ENCODE data around the gene MAPK9. TPM values are rescaled to one million over a fixed set of nuclear protein-coding genes. Genes with fewer than 3 reads are reported as not detected.

The MAPK9 gene
- total and polyA plus RNA-seq, 7 donors, result 20.5 to 45.7 (median 39.5) TPM

GRCh38 chr5:180233729-180234128 lies 58.2 kb downstream of the MAPK9 start:
- intact Hi-C loops (cut with DNase I), result no loop called here
- no peaks in the 10 kb centered on the region for H3K4me1 ChIP-seq
- no peak overlapping the region for H3K4me3 ChIP-seq
- TF ChIP-seq POLR2AphosphoS5 (IDR thresholded peaks at IDR 0.05) (no peak), POLR2A (IDR thresholded peaks at IDR 0.05) (no peak), EP300 (IDR thresholded peaks at IDR 0.05) (no peak)
- TF ChIP-seq, protein P1, sequence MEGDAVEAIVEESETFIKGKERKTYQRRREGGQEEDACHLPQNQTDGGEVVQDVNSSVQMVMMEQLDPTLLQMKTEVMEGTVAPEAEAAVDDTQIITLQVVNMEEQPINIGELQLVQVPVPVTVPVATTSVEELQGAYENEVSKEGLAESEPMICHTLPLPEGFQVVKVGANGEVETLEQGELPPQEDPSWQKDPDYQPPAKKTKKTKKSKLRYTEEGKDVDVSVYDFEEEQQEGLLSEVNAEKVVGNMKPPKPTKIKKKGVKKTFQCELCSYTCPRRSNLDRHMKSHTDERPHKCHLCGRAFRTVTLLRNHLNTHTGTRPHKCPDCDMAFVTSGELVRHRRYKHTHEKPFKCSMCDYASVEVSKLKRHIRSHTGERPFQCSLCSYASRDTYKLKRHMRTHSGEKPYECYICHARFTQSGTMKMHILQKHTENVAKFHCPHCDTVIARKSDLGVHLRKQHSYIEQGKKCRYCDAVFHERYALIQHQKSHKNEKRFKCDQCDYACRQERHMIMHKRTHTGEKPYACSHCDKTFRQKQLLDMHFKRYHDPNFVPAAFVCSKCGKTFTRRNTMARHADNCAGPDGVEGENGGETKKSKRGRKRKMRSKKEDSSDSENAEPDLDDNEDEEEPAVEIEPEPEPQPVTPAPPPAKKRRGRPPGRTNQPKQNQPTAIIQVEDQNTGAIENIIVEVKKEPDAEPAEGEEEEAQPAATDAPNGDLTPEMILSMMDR (IDR thresholded peaks at IDR 0.05), result no peak
- H3K9me3 ChIP-seq, result peaks cover 0 to 2% (median 0%) of the 10 kb centered on the region in 4 donors
- H3K36me3 ChIP-seq, result peaks cover 0 to 68% (median 19%) of the 10 kb centered on the region in 4 donors
- 85 to 89% methylated on average over 11 of the region's 11 CpGs for WGBS, 2 donors
- no peak for DNase-seq
- no peak overlapping the region for H3K27ac ChIP-seq
- no peaks in the 10 kb centered on the region for H3K27me3 ChIP-seq

DNA sequence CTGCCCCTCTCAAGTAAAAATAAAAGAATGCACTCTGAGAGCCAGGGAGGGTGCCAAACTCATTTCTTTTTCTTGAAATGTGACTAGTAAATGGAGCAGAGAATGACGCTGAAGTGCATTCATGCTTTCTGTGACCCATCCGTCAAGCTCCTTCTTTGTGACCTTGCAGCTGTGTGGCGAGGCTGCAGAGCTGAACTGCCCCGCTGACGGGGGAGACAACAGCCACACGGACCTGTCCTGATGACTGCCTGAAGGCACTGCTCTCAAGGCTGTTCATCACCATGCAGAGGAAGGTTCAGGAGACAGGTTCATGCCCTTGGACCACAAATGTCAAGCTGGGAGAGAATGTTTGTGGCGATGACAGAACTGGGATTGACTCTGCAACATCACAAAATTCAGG lies 61.9 kb downstream of the MAPK9 start:
- no peak overlapping the region for H3K27ac ChIP-seq
- peaks cover 0 to 41% (median 5%) of the 10 kb centered on the region in 4 donors for H3K36me3 ChIP-seq
- intact Hi-C loops (cut with DNase I), result no loop called here
- no peaks in the 10 kb centered on the region for H3K4me1 ChIP-seq
- no peak for DNase-seq
- TF ChIP-seq, protein P1 (IDR thresholded peaks at IDR 0.05), result no peak
- TF ChIP-seq POLR2AphosphoS5 (IDR thresholded peaks at IDR 0.05), result no peak
- TF ChIP-seq POLR2A (IDR thresholded peaks at IDR 0.05), result no peak
- TF ChIP-seq EP300 (IDR thresholded peaks at IDR 0.05), result no peak
- H3K27me3 ChIP-seq, result no peaks in the 10 kb centered on the region
- WGBS, 2 donors, result 93 to 94% methylated on average over 7 of the region's 7 CpGs
- H3K4me3 ChIP-seq, result no peak overlapping the region
- peaks cover 0 to 6% (median 0%) of the 10 kb centered on the region in 4 donors for H3K9me3 ChIP-seq

- Histone ChIP-seq H3K4me3 (no peak overlapping the region), H3K9me3 (peaks cover 3 to 32% (median 24%) of the 10 kb centered on the region in 4 donors), H3K27ac (no peak overlapping the region), H3K4me1 (no peaks in the 10 kb centered on the region), H3K36me3 (peaks cover 0 to 8% (median 0%) of the 10 kb centered on the region in 4 donors), H3K27me3 (no peaks in the 10 kb centered on the region)
- TF ChIP-seq POLR2AphosphoS5 (IDR thresholded peaks at IDR 0.05) (no peak), POLR2A (IDR thresholded peaks at IDR 0.05) (no peak), EP300 (IDR thresholded peaks at IDR 0.05) (no peak)
- TF ChIP-seq, protein P1 (IDR thresholded peaks at IDR 0.05), result no peak
- no peak for DNase-seq
- intact Hi-C loops (cut with DNase I), result no loop called here
- WGBS, 2 donors, result 96 to 97% methylated on average over 11 of the region's 11 CpGs
Measured at GRCh38 chr5:180222056-180222455, 69.8 kb downstream of the MAPK9 start.

GRCh38 chr5:180217797-180218196 lies 74.1 kb downstream of the MAPK9 start:
- Histone ChIP-seq H3K36me3 (no peaks in the 10 kb centered on the region), H3K27ac (no peak overlapping the region), H3K4me1 (peaks cover 0 to 6% (median 5%) of the 10 kb centered on the region in 4 donors), H3K9me3 (peaks cover 3 to 33% (median 25%) of the 10 kb centered on the region in 4 donors), H3K4me3 (no peak overlapping the region), H3K27me3 (no peaks in the 10 kb centered on the region)
- DNase-seq, result no peak
- TF ChIP-seq POLR2A (IDR thresholded peaks at IDR 0.05) (no peak), POLR2AphosphoS5 (IDR thresholded peaks at IDR 0.05) (no peak)
- 92 to 97% methylated on average over 5 of the region's 5 CpGs for WGBS, 2 donors
- intact Hi-C loops (cut with DNase I), result no loop called here

DNA sequence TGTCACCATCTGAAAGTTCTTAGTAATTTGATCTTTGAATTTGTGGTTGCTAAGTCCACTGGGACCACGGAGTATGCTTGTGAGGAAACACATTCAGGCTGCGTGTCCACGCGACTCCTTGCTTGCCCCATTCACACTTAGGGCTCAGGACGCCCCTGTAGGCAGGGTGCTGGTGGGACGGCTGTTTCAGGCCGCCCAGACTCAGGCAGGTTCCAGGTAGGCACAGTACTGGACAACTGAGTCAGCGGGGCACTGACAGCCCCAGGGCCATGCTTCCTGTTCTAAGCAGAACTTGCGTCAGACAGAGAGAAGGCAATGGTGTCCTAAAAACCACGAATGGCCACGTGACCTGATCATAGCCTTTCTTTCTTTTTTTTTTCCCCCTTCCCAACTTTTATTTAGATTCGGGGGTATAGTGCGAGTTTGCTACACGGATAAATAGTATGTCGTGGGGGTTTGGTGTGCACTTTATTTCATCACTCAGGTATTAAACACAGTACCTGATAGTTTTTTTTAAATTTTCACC lies 75.2 kb downstream of the MAPK9 start:
- Histone ChIP-seq H3K27ac (no peak overlapping the region), H3K4me3 (no peak overlapping the region), H3K36me3 (no peaks in the 10 kb centered on the region), H3K4me1 (peaks cover 0 to 11% (median 11%) of the 10 kb centered on the region in 4 donors), H3K27me3 (no peaks in the 10 kb centered on the region), H3K9me3 (peaks cover 3 to 33% (median 23%) of the 10 kb centered on the region in 4 donors)
- WGBS, 2 donors, result 91% methylated on average over 15 of the region's 15 CpGs
- intact Hi-C loops (cut with DNase I), result no loop called here
- DNase-seq, result no peak
- no peak for TF ChIP-seq EP300 (IDR thresholded peaks at IDR 0.05)
- TF ChIP-seq, protein P1 (IDR thresholded peaks at IDR 0.05), result no peak
- no peak for TF ChIP-seq POLR2A (IDR thresholded peaks at IDR 0.05)
- no peak for TF ChIP-seq POLR2AphosphoS5 (IDR thresholded peaks at IDR 0.05)
